ENCODE measurements around the gene NDUFS6.

- TF ChIP-seq, protein P1, sequence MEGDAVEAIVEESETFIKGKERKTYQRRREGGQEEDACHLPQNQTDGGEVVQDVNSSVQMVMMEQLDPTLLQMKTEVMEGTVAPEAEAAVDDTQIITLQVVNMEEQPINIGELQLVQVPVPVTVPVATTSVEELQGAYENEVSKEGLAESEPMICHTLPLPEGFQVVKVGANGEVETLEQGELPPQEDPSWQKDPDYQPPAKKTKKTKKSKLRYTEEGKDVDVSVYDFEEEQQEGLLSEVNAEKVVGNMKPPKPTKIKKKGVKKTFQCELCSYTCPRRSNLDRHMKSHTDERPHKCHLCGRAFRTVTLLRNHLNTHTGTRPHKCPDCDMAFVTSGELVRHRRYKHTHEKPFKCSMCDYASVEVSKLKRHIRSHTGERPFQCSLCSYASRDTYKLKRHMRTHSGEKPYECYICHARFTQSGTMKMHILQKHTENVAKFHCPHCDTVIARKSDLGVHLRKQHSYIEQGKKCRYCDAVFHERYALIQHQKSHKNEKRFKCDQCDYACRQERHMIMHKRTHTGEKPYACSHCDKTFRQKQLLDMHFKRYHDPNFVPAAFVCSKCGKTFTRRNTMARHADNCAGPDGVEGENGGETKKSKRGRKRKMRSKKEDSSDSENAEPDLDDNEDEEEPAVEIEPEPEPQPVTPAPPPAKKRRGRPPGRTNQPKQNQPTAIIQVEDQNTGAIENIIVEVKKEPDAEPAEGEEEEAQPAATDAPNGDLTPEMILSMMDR (IDR thresholded peaks at IDR 0.05; ENCODE audit: insufficient read depth, low read length) = no peak
- no peak for TF ChIP-seq POLR2AphosphoS5 (IDR thresholded peaks at IDR 0.05; ENCODE audit: low read depth)
Measured at GRCh38 chr5:1788828-1789227, 12.4 kb upstream of the NDUFS6 start.

All from HL-60 (cell line).